Omental fat pad (tissue), 4 donors: ENCODE measurements around the gene NEK4. TPM values are rescaled to one million over a fixed set of nuclear protein-coding genes. Genes with fewer than 3 reads are reported as not detected.
"Not testable (repeated sequence)": the region's sequence is repeated elsewhere in the genome, so short reads cannot be mapped to it uniquely, and the experiment has no call there.

Experiments used
- ATAC-seq: fragments of 150-250 bp; one replicate; pipeline ENCODE4 v1.9.1; 2016; ENCODE audit warnings: mild to moderate bottlenecking, moderate library complexity; ENCODE audit not compliant: low FRiP score
- DNase-seq: peaks from one replicate; pipeline ENCODE4 v3.0.0-alpha.2; 2019; ENCODE audit warnings: low spot score
- CTCF ChIP-seq, 3 donors: fragments of 450-650 bp; IDR thresholded peaks; one replicate each; pipeline ENCODE4 v1.5.1; 2016 to 2017; ENCODE audit warnings: antibody characterized with exemption in 3 of 3, mild to moderate bottlenecking in 3 of 3, moderate library complexity in 2 of 3
- total RNA-seq, 4 donors: library from RNA; depleted of rRNA; stranded (reverse); fragments of >200 nt; gene quantifications; one replicate each; pipeline ENCODE4 v1.1.0, GENCODE V29; 2016

NEK4 gene
- total RNA-seq, 4 donors from 2014 or later, result 16.8 to 22.0 (median 18.7) TPM

GRCh38 chr3:52733256-52733891 is 37.4 kb downstream of the NEK4 start:
- ATAC-seq, result no peak
- no peak for TF ChIP-seq CTCF (IDR thresholded peaks at IDR 0.05)

GRCh38 chr3:52731590-52731989 is 39.1 kb downstream of the NEK4 start:
- ATAC-seq, result no peak
- DNase-seq, result no peak
- TF ChIP-seq CTCF (IDR thresholded peaks at IDR 0.05), result no peak

More at GRCh38 chr3:52733256-52733891, 37.4 kb downstream of the NEK4 start:
- DNase-seq, result no peak

- no peak for ATAC-seq
- no peak for DNase-seq
- no peak for TF ChIP-seq CTCF (IDR thresholded peaks at IDR 0.05)
These were observed 40.1 kb downstream of the NEK4 start for GRCh38 chr3:52730681-52731080.

- DNase-seq, ATAC-seq: not testable (repeated sequence)
These were observed 42.0 kb downstream of the NEK4 start for GRCh38 chr3:52728753-52729152.

GRCh38 chr3:52724511-52724910 is 46.2 kb downstream of the NEK4 start:
- ATAC-seq, result no peak
- TF ChIP-seq CTCF (IDR thresholded peaks at IDR 0.05), result no peak
- DNase-seq, result no peak

GRCh38 chr3:52723935-52724334 is 46.8 kb downstream of the NEK4 start:
- ATAC-seq (no peak), DNase-seq (no peak)
- no peak for TF ChIP-seq CTCF (IDR thresholded peaks at IDR 0.05)

GRCh38 chr3:52722491-52722890 is 48.2 kb downstream of the NEK4 start:
- DNase-seq (no peak), ATAC-seq (no peak)
- no peak for TF ChIP-seq CTCF (IDR thresholded peaks at IDR 0.05)

GRCh38 chr3:52721730-52722008 is 49.1 kb downstream of the NEK4 start:
- no peak for TF ChIP-seq CTCF (IDR thresholded peaks at IDR 0.05)
- no peak for ATAC-seq
- DNase-seq, result no peak
